K562 (cell line): ENCODE measurements around the gene METTL15. TPM values are rescaled to one million over a fixed set of nuclear protein-coding genes. Genes with fewer than 3 reads are reported as not detected.

ENCODE experiments used
- DMBX1 ChIP-seq: fragments of 250-450 bp; sonication (Bioruptor Pico); IDR thresholded peaks from 2 replicates; pipeline ENCODE4 v1.8.0; 2022; ENCODE audit warnings: inconsistent platforms, mild to moderate bottlenecking, moderate library complexity, borderline replicate concordance
- KLF10 ChIP-seq: fragments of 250-450 bp; sonication (Bioruptor Pico); IDR thresholded peaks from 2 replicates; pipeline ENCODE4 v1.6.1; 2021; ENCODE audit warnings: matching md5 sums
- L3MBTL2 ChIP-seq: fragments of 450-650 bp; IDR thresholded peaks from 2 replicates; pipeline ENCODE4 v1.6.1; 2016; ENCODE audit warnings: mild to moderate bottlenecking, moderate library complexity
- MCM3 ChIP-seq: fragments of 450-650 bp; IDR thresholded peaks from 2 replicates; pipeline ENCODE4 v1.6.1; 2016
- NFYB ChIP-seq: IDR thresholded peaks from 2 replicates; pipeline ENCODE4 v1.6.1; 2011; ENCODE audit warnings: mild to moderate bottlenecking, moderate library complexity; ENCODE audit not compliant: insufficient read length; ENCODE audit errors: extremely low read depth
- NR2C2 ChIP-seq, 2 experiments: fragments of 200-800 bp in 1 of 2; sonication (Bioruptor generic) in 1 of 2; sonication (generic) in 1 of 2; formaldehyde crosslinking in 1 of 2; IDR thresholded peaks; 2 replicates each; pipeline versions ENCODE4 v1.6.1 to v1.8.0; 2016 to 2022; ENCODE audit warnings: mild to moderate bottlenecking in 1 of 2, missing compliant biosample characterization in 1 of 2, missing genetic modification characterization in 1 of 2, missing genetic modification reagents in 1 of 2
- RCOR1 ChIP-seq, 2 experiments: IDR thresholded peaks; 2 replicates each; pipeline ENCODE4 v1.6.1; 2012; ENCODE audit warnings: low read depth in 2 of 2, low read length in 2 of 2, borderline replicate concordance in 1 of 2, improper control_type of control experiment in 1 of 2
- SMARCE1 ChIP-seq: fragments of 450-650 bp; IDR thresholded peaks from 2 replicates; pipeline ENCODE4 v1.7.1; 2016; ENCODE audit warnings: mild to moderate bottlenecking
- SOX6 ChIP-seq: fragments of 450-650 bp; IDR thresholded peaks from 2 replicates; pipeline ENCODE4 v1.6.1; 2014; ENCODE audit warnings: mild to moderate bottlenecking
- TAL1 ChIP-seq: fragments of 450-650 bp; IDR thresholded peaks from 2 replicates; pipeline ENCODE4 v1.6.1; 2016; ENCODE audit warnings: mild to moderate bottlenecking
- ZFP36 ChIP-seq: fragments of 150-350 bp; IDR thresholded peaks from 2 replicates; pipeline ENCODE4 v1.6.1; 2018; ENCODE audit warnings: low read length, low read depth; ENCODE audit not compliant: partially characterized antibody
- ZKSCAN8 ChIP-seq: fragments of 200-800 bp; sonication (Bioruptor generic); IDR thresholded peaks from 2 replicates; pipeline ENCODE4 v1.6.1; 2016; ENCODE audit warnings: missing genetic modification characterization, missing compliant biosample characterization
- ZNF12 ChIP-seq: sonication (generic); formaldehyde crosslinking; IDR thresholded peaks from 2 replicates; pipeline ENCODE4 v1.4.0; 2020; ENCODE audit warnings: mild to moderate bottlenecking, missing genetic modification reagents
- ZNF347 ChIP-seq: fragments of 450-650 bp; formaldehyde crosslinking; IDR thresholded peaks from 2 replicates; pipeline ENCODE4 v1.4.0; 2020; ENCODE audit warnings: low read depth, mild to moderate bottlenecking, moderate library complexity
- ZNF41 ChIP-seq: fragments of 250-450 bp; sonication (Bioruptor Pico); conservative IDR thresholded peaks from 2 replicates; pipeline ENCODE4 v1.4.0; 2020; ENCODE audit warnings: mild to moderate bottlenecking
- ZNF431 ChIP-seq: sonication (generic); formaldehyde crosslinking; IDR thresholded peaks from 2 replicates; pipeline ENCODE4 v1.8.0; 2022; ENCODE audit warnings: mild to moderate bottlenecking, missing genetic modification reagents
- polyA plus RNA-seq, 8 experiments: library from polyadenylated mRNA; depleted of rRNA in 4 of 8; stranded (reverse) in 5 of 8; unstranded in 3 of 8; fragments of >200 nt; fragmentation: Nextera tagmentation in 2 of 8; fragmentation: Illumina TruSeq in 1 of 8; extraction: Ambion mirVana in 2 of 8; extraction: Trizol in 1 of 8; gene quantifications; 2 replicates each; pipeline versions ENCODE4 v1.2.1 to v1.2.3, GENCODE V29; 2011 to 2014; ENCODE audit warnings: inconsistent platforms in 1 of 8, missing spikeins in 1 of 8
- total RNA-seq, 7 experiments: library from RNA; depleted of rRNA in 6 of 7; stranded (reverse); fragments of >200 nt in 6 of 7; fragmentation: Illumina TruSeq in 2 of 7; extraction: Trizol in 2 of 7; gene quantifications; 2 replicates each; pipeline versions ENCODE4 v1.2.1 to v1.2.3, GENCODE V29; 2011 to 2021; ENCODE audit warnings: low replicate concordance in 1 of 7
- TF ChIP-seq, protein P1 (sequence below): fragments of 450-650 bp; formaldehyde crosslinking; IDR thresholded peaks from 2 replicates; pipeline ENCODE4 v1.4.0; 2022; ENCODE audit warnings: missing genetic modification characterization
- TF ChIP-seq, protein P2 (sequence below): fragments of 200-800 bp; sonication (Bioruptor generic); IDR thresholded peaks from 2 replicates; pipeline ENCODE4 v1.6.1; 2017; ENCODE audit warnings: missing genetic modification characterization, missing compliant biosample characterization
- TF ChIP-seq, protein P3 (sequence below): fragments of 450-650 bp; formaldehyde crosslinking; IDR thresholded peaks from 2 replicates; pipeline ENCODE4 v1.4.0; 2020; ENCODE audit warnings: mild to moderate bottlenecking
- TF ChIP-seq, protein P4 (sequence below): sonication (generic); formaldehyde crosslinking; IDR thresholded peaks from 2 replicates; pipeline ENCODE4 v1.8.0; 2023; ENCODE audit warnings: mild to moderate bottlenecking, missing genetic modification reagents

METTL15 gene
- total and polyA plus RNA-seq, 9 of the 15 experiments (the other 6 are each of a cell fraction or from before 2014, with no cell fraction given): 10.7 to 21.7 (median 15.9) TPM

DNA sequence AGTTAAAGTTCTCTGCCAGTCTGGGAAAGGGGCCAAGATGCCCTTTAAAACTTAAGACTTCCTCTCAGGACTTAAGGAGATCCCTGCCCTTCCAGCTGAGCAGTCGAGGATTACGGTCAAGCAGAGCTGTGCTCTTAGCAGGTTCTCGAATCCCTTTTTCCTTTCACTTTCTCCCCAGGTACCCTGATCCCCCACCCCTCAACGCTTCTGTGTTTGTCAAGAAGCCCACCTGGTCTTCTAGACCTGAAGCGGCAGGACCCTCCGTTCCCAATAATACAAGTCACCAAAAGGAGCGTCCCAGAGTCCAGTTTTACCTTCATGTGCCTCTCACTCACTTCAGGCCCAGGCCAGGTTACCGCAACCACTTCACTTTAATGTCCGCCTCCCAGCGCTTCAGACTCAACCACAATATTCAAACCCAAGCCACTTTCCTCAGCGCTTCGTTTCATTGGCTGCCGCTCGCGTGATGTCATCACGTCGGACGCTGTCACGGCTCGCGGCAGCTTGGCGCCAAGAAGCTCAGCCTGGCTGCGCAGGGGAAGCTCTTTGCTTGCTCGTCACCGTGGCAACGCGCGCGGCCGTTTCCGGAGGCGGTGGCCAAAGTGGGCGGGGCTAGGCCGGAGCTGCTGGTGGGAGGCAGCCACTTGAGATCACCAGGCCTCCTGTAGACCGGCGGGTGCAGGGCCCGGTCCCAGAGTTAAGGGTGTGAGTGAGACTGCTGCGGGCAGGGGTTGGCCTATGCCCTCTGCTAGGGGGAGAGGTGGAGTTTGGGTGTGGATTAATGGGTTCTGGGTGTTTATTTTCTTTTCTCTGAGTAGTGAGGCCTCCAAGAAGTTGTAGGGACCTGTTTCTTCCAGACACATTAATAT lies at the start of gene METTL15, which contains the start of gene KIF18A (continued):
- TF ChIP-seq NFYB (peak; percentile 70), SMARCE1 (0 out of 2 replicates have a peak, but pooled peaks have one; percentile 22), TAL1 (no peak), SOX6 (no peak), DMBX1 (no peak), L3MBTL2 (no peak), ZNF12 (no peak), ZFP36 (no peak), ZKSCAN8 (CRISPR knock-in tag) (no peak), KLF10 (no peak), NR2C2 (CRISPR knock-in tag; IDR thresholded peaks at IDR 0.05) (peak; percentile 14; the same call in 1 of the 2 replicates), NR2C2 (tag; IDR thresholded peaks at IDR 0.05) (peak; percentile 54), MCM3 (no peak), RCOR1 (IDR thresholded peaks at IDR 0.05; ENCODE audit: borderline replicate concordance in 1 of 2, low read depth in 2 of 2, low read length in 2 of 2) (peak in 1 of 2 experiments; percentile 43; a peak in 1 of 4 replicates), ZNF41 (no peak), ZNF347 (CRISPR knock-in tag) (no peak), ZNF431 (CRISPR knock-in tag) (no peak)
- TF ChIP-seq, protein P1, sequence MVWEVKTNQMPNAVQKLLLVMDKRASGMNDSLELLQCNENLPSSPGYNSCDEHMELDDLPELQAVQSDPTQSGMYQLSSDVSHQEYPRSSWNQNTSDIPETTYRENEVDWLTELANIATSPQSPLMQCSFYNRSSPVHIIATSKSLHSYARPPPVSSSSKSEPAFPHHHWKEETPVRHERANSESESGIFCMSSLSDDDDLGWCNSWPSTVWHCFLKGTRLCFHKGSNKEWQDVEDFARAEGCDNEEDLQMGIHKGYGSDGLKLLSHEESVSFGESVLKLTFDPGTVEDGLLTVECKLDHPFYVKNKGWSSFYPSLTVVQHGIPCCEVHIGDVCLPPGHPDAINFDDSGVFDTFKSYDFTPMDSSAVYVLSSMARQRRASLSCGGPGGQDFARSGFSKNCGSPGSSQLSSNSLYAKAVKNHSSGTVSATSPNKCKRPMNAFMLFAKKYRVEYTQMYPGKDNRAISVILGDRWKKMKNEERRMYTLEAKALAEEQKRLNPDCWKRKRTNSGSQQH (CRISPR knock-in tag): no peak
- TF ChIP-seq, protein P2, sequence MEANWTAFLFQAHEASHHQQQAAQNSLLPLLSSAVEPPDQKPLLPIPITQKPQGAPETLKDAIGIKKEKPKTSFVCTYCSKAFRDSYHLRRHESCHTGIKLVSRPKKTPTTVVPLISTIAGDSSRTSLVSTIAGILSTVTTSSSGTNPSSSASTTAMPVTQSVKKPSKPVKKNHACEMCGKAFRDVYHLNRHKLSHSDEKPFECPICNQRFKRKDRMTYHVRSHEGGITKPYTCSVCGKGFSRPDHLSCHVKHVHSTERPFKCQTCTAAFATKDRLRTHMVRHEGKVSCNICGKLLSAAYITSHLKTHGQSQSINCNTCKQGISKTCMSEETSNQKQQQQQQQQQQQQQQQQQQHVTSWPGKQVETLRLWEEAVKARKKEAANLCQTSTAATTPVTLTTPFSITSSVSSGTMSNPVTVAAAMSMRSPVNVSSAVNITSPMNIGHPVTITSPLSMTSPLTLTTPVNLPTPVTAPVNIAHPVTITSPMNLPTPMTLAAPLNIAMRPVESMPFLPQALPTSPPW: peak; percentile 46; the same call in 1 of the 2 replicates
- TF ChIP-seq, protein P3, sequence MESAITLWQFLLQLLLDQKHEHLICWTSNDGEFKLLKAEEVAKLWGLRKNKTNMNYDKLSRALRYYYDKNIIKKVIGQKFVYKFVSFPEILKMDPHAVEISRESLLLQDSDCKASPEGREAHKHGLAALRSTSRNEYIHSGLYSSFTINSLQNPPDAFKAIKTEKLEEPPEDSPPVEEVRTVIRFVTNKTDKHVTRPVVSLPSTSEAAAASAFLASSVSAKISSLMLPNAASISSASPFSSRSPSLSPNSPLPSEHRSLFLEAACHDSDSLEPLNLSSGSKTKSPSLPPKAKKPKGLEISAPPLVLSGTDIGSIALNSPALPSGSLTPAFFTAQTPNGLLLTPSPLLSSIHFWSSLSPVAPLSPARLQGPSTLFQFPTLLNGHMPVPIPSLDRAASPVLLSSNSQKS (CRISPR knock-in tag): no peak
- TF ChIP-seq, protein P4, sequence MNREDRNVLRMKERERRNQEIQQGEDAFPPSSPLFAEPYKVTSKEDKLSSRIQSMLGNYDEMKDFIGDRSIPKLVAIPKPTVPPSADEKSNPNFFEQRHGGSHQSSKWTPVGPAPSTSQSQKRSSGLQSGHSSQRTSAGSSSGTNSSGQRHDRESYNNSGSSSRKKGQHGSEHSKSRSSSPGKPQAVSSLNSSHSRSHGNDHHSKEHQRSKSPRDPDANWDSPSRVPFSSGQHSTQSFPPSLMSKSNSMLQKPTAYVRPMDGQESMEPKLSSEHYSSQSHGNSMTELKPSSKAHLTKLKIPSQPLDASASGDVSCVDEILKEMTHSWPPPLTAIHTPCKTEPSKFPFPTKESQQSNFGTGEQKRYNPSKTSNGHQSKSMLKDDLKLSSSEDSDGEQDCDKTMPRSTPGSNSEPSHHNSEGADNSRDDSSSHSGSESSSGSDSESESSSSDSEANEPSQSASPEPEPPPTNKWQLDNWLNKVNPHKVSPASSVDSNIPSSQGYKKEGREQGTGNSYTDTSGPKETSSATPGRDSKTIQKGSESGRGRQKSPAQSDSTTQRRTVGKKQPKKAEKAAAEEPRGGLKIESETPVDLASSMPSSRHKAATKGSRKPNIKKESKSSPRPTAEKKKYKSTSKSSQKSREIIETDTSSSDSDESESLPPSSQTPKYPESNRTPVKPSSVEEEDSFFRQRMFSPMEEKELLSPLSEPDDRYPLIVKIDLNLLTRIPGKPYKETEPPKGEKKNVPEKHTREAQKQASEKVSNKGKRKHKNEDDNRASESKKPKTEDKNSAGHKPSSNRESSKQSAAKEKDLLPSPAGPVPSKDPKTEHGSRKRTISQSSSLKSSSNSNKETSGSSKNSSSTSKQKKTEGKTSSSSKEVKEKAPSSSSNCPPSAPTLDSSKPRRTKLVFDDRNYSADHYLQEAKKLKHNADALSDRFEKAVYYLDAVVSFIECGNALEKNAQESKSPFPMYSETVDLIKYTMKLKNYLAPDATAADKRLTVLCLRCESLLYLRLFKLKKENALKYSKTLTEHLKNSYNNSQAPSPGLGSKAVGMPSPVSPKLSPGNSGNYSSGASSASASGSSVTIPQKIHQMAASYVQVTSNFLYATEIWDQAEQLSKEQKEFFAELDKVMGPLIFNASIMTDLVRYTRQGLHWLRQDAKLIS: no peak
